HG03066 (cell line): ENCODE data around the gene ARPC2.
"Not testable (repeated sequence)": the region's sequence is repeated elsewhere in the genome, so short reads cannot be mapped to it uniquely, and the experiment has no call there.

Source experiments
- ATAC-seq: cut with Tn5 transposase; IDR thresholded peaks from one replicate; pipeline ENCODE4 v1.9.1; 2021; ENCODE audit warnings: low read depth; ENCODE audit not compliant: unreplicated experiment

Gene ARPC2

DNA sequence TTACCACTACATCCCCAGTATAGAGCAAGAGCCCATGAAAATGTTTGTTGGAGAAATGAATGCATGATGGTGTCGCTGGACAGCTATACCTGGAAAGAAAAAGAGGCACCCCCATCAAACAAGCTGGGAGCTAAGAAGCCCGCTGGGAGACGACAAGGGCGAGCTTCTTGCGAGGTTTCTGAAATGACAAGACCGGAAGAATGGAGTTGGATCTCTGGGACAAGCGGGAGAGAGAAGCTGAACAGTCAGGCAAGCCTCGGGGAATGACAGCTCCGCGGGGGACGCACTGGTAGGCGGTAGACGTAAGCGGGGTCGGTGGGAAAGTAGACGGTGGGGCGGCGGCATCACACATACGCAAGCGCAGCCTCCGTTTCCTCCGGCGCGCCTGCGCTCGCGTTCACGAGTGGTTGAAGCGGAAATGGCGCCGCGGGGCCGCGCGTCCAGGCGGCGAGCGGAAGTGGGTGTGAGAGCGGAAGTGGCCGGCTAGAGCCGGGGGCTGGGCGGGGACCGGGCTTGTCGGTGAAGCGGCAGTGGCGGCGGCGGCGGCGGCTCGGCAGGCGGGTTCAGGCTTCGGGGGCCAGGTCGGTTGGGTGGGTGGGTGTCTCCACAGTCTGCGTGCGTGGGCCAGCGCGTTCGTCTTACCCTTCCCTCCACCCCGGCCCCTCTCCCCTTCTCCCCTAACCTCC lies at the start of gene ARPC2:
Gene ARPC2, plus strand, starts transcription at position 516 of the 686 bp plus-strand sequence. CDS start 282 bp downstream, outside the sequence.
- peak; percentile 55 for ATAC-seq

DNA sequence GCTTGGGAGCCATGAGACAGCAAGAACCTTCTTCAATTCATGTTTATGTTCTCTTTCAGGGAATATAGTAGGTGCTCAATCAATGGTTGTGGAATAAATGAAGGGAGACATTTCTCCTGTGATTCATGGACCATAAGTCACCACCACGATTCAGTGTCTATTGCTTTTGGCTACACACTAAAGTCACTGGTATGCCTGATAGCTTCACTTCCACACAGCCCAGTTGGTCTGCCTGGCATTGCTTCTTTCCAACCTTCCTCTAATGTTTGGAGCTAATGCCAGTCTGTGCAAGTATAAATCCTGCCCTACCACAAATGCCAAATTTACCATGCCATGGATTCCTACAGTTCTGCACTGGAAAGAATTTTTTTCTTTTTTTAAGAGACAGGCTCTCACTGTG lies 49.0 kb upstream of the ARPC2 start:
- ATAC-seq: no peak

DNA sequence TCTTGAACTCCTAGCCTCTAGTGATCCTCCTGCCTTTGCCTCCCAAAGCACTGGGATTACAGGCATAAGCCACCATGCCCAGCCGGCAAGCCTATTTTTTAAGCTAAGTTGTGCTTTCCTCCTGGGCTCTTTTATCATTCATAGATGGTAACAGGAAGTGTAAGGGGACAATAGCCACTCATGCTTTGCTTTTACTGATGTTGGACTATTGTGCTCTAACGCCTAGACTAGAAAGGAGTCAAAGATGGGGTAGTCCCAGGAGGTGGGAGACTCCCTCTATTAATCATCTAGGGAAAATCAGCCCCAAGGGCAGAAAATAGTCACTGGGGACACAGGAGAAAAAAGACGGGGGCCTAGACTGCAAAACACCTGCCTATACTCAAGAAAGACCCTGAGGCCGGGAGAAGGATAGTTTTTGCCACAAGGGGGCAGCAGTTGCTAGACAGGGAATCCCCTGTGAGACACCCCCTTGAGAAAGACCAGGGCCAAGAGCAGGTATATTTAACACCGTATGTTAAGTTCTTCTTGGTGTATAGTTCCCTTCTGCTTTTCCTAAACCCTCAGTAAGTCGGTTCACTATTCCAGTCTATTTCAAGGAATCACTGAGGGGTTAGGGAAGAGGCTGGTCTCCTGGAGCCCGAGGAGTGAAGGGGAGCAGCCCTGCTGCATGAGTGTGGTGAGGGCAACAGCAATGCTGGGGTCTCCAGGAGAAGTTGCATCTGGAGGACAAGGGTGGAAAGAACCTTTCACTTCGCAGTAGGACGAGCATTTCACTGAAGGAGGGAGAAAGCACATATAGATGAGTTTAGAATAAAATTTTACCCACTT lies 48.1 kb upstream of the ARPC2 start:
- no peak for ATAC-seq

GRCh38 chr2:218169757-218170546 lies 47.0 kb upstream of the ARPC2 start:
- ATAC-seq: no peak

DNA sequence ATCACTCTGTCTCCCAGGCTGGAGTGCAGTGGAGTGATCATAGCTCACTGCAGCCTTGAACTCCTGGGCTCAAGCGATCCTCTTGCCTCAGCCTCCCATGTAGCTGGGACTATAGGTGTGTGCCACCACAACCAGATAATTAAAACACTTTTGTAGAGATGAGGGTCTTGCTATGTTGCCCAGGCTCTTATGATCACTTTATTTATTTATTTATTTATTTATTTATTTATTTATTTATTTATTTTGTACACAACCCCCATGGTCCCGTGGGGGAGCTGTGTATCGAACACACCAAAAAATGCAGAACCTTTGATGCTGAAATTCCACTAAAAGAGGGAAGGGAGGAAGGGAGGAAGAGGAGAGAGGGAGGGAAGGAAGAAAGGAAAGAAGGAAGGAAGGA lies 45.2 kb upstream of the ARPC2 start:
- not testable (repeated sequence) for ATAC-seq

- no peak for ATAC-seq
Observed at GRCh38 chr2:218172845-218173244, 44.1 kb upstream of the ARPC2 start.

DNA sequence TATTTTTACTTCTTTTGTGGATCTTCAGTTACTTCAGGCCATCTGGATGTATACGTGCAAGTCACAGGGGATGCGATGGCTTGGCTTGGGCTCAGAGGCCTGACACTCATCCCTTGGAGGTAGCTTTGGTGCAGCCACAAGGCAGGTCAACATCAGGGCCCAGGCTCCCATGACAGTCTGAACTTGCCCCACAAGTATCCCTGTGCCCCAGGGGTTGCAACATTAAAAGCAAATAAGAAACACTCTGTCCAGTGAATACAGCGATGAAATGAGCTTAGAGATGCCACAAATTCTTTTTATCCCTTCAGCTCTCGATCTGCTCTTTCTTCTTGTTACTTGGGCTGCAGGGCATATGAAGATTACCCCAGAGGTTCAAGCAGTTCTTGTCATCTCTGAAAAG lies 37.2 kb upstream of the ARPC2 start:
- no peak for ATAC-seq

GRCh38 chr2:218180467-218181114 lies 36.4 kb upstream of the ARPC2 start:
- no peak for ATAC-seq

GRCh38 chr2:218184331-218184730 lies 32.7 kb upstream of the ARPC2 start:
- ATAC-seq: no peak

GRCh38 chr2:218186355-218186766 lies 30.6 kb upstream of the ARPC2 start:
- no peak for ATAC-seq

- no peak for ATAC-seq
Observed at GRCh38 chr2:218186876-218187275, 30.1 kb upstream of the ARPC2 start.

DNA sequence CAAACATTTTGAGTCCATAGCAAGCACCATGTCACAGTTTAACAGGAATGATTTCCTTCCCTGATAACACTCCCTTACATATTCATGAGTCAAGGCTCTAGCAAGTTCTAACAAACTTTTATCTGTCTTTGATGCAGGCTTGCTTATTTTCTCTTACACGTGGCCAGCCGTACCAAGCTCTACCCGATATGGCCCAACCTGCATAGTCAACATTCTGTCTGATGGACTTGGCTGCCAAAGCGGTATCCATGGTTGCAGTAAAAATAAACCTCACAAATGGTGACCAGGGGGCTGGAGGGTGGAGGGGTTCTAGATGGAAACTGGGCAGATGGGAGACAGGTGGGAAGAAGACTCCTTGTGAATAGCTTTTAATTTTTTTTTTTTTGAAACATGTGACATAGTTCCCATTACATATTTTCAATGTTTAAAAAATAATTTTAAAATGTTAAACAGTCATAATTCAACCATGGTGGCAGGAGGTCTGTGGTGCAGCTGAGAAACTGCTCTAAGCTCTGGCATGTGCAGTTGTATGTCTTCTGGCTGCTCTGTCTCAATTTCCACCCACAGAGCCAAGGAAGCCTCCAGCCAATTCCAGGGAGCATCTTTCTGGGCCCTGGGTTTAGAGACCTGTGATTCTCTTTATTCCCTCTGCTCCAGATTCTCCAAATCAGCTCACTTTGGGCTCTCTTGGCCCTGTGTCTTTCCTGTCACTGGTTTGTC lies 29.5 kb upstream of the ARPC2 start:
- no peak for ATAC-seq

- ATAC-seq: no peak
Observed at GRCh38 chr2:218188528-218188927, 28.5 kb upstream of the ARPC2 start.

DNA sequence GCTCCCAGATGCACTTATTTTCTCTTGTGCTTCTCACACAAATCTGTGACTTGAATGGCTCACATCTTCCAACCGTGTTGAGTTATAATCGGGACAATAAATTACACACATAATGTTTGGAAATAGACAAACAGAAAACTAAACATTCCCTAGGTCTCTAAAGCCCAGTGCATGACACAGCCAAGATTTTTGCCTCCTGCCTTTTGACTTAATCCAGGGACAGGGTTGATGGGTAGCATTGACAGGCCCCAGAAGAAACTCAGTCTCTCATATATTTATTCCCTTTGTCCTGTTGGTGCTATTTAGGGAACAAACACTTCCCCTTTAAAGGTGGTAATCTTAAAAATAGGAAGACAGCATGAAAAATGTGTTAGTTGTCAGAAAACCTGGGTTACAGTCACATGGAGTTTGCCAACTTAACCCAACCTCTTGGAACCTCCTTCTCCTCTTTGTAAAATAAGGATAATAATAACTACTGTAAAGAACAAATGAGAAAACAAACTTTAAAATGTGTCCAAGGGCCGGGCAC lies 24.0 kb upstream of the ARPC2 start:
- no peak for ATAC-seq

GRCh38 chr2:218193701-218194100 lies 23.3 kb upstream of the ARPC2 start:
- ATAC-seq: no peak

- ATAC-seq: no peak
Observed at GRCh38 chr2:218194880-218195279, 22.1 kb upstream of the ARPC2 start.

DNA sequence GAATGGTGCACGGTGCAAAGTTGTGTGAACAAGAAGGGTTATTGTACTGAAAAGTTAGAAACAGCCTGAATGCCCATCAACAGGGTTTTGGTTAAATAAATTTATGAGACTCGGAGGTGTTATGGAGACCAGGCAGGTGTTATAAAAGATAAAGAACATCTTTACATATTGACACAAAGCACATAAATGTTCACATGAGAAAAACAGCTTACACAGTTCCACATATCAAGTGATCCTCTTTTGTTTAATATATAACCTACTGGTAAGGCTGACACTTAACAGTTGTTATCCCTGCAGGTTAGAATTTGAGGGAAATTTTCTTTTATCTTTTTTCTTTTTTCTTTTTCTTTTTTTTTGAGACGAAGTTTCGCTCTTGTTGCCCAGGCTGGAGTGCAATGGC lies 20.0 kb upstream of the ARPC2 start:
- ATAC-seq: no peak

- ATAC-seq: no peak
Observed at GRCh38 chr2:218202266-218202665, 14.7 kb upstream of the ARPC2 start.

DNA sequence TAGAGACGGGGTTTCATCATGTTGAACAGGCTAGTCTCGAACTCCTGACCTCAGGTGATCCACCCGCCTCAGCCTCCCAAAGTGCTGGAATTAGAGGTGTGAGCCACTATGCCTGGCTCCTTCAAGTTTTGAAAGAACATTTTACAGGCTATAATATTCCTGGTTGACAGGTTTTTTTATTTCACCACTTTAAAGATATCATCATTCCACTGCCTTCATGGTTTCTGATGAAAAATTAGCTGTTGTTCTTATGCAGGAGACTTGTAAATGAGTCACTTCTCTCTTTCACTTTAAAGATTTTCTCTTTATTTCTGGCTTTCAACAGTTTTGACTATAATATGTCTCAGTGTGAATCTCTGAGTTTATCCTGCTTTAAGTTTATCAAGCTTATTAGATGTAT lies 7.9 kb upstream of the ARPC2 start:
- ATAC-seq: no peak

GRCh38 chr2:218214116-218214515 lies 2.9 kb upstream of the ARPC2 start:
- no peak for ATAC-seq
